HEK293 (cell line): ENCODE measurements around the gene LZTR1.
A peak's percentile ranks its signal among the peaks of the same experiment; 100 is the strongest.

ENCODE experiments used
- CTCF ChIA-PET: fragments of 350-600 bp; formaldehyde crosslinking; extraction: SDS; loops from one replicate; lab custom pipeline; 2021; ENCODE audit warnings: antibody characterized with exemption; lab: Yijun Ruan, JAX
- POLR2A ChIA-PET: fragments of 300-600 bp; formaldehyde crosslinking; extraction: SDS; loops from one replicate; lab custom pipeline; 2020; ENCODE audit warnings: antibody characterized with exemption, inconsistent platforms; lab: Yijun Ruan, JAX
- H3K27ac ChIP-seq: fragments of 200-500 bp; sonication (Bioruptor generic); 2 replicates; pipeline ENCODE4 v1.5.1; 2014; ENCODE audit warnings: low read depth, low read length, control low read depth, inconsistent platforms; ENCODE audit errors: extremely low read depth
- H3K36me3 ChIP-seq, 2 experiments: fragments of 200-500 bp in 1 of 2; sonication (Bioruptor generic) in 1 of 2; 1 replicate in 1 of 2; 2 replicates in 1 of 2; pipeline ENCODE4 v1.5.1; 2014 to 2017; ENCODE audit warnings: inconsistent platforms in 2 of 2, low read length in 2 of 2; ENCODE audit not compliant: control insufficient read depth in 2 of 2, insufficient read depth in 1 of 2
- H3K4me1 ChIP-seq: fragments of 200-500 bp; sonication (Bioruptor generic); 2 replicates; pipeline ENCODE4 v1.5.1; 2014; ENCODE audit warnings: mild to moderate bottlenecking, low read length, inconsistent platforms; ENCODE audit not compliant: control insufficient read depth, insufficient read depth
- H3K4me3 ChIP-seq: 2 replicates; pipeline ENCODE4 v1.5.1; 2011; ENCODE audit warnings: low read depth, mild to moderate bottlenecking, control low read depth, low read length, moderate library complexity
- H3K9me3 ChIP-seq: fragments of 200-500 bp; sonication (Bioruptor generic); 2 replicates; pipeline ENCODE4 v1.5.1; 2014; ENCODE audit warnings: low read depth, low read length, inconsistent platforms; ENCODE audit not compliant: control insufficient read depth, insufficient read depth
- HOXD13 ChIP-seq: sonication (generic); formaldehyde crosslinking; IDR thresholded peaks from 2 replicates; pipeline ENCODE4 v1.8.0; 2022; ENCODE audit warnings: missing genetic modification reagents, borderline replicate concordance
- PATZ1 ChIP-seq: fragments of 450-650 bp; formaldehyde crosslinking; IDR thresholded peaks from 2 replicates; pipeline ENCODE4 v1.5.1; 2016; ENCODE audit warnings: missing biosample characterization, missing genetic modification characterization
- PRDM1 ChIP-seq: fragments of 450-650 bp; formaldehyde crosslinking; IDR thresholded peaks from 2 replicates; pipeline ENCODE4; 2016; ENCODE audit warnings: missing biosample characterization, missing genetic modification characterization
- SCRT1 ChIP-seq: fragments of 450-650 bp; formaldehyde crosslinking; IDR thresholded peaks from 2 replicates; pipeline ENCODE4 v1.5.1; 2016; ENCODE audit warnings: missing biosample characterization, missing genetic modification characterization, borderline replicate concordance
- WT1 ChIP-seq: fragments of 450-650 bp; formaldehyde crosslinking; IDR thresholded peaks from 2 replicates; pipeline ENCODE4 v1.5.1; 2016; ENCODE audit warnings: missing biosample characterization, missing genetic modification characterization
- ZBTB26 ChIP-seq: fragments of 450-650 bp; formaldehyde crosslinking; optimal IDR thresholded peaks from 2 replicates; pipeline ENCODE3; 2016; ENCODE audit warnings: missing biosample characterization, mild to moderate bottlenecking, missing genetic modification characterization
- ZNF138 ChIP-seq: fragments of 450-650 bp; formaldehyde crosslinking; IDR thresholded peaks from 2 replicates; pipeline ENCODE4 v1.5.1; 2016; ENCODE audit warnings: missing biosample characterization, missing genetic modification characterization, borderline replicate concordance
- ZNF26 ChIP-seq: fragments of 450-650 bp; formaldehyde crosslinking; IDR thresholded peaks from 2 replicates; pipeline ENCODE4 v1.5.1; 2016; ENCODE audit warnings: missing biosample characterization, missing genetic modification characterization
- ZNF394 ChIP-seq: fragments of 450-650 bp; formaldehyde crosslinking; IDR thresholded peaks from 2 replicates; pipeline ENCODE4 v1.5.1; 2016; ENCODE audit warnings: missing biosample characterization, missing genetic modification characterization, mild to moderate bottlenecking, moderate library complexity, borderline replicate concordance
- ZNF473 ChIP-seq: fragments of 450-650 bp; formaldehyde crosslinking; IDR thresholded peaks from 2 replicates; pipeline ENCODE4 v1.5.1; 2017; ENCODE audit warnings: missing biosample characterization, missing genetic modification characterization
- ZNF488 ChIP-seq: fragments of 450-650 bp; formaldehyde crosslinking; IDR thresholded peaks from 2 replicates; pipeline ENCODE4 v1.5.1; 2016; ENCODE audit warnings: missing biosample characterization, missing genetic modification characterization
- ZNF600 ChIP-seq: fragments of 450-650 bp; formaldehyde crosslinking; IDR thresholded peaks from 2 replicates; pipeline ENCODE4 v1.5.1; 2016; ENCODE audit warnings: missing biosample characterization, missing genetic modification characterization
- ZNF610 ChIP-seq: fragments of 450-650 bp; formaldehyde crosslinking; IDR thresholded peaks from 2 replicates; pipeline ENCODE4 v1.5.1; 2016; ENCODE audit warnings: missing biosample characterization, missing genetic modification characterization, borderline replicate concordance
- ZSCAN18 ChIP-seq: fragments of 450-650 bp; formaldehyde crosslinking; IDR thresholded peaks from 2 replicates; pipeline ENCODE4 v1.5.1; 2016; ENCODE audit warnings: missing biosample characterization, missing genetic modification characterization

Gene LZTR1

GRCh38 chr22:20956258-20957101, 25.6 kb upstream of the LZTR1 start (continued):
- TF ChIP-seq ZNF26 (tag by site-specific recombination) (no peak), ZNF138 (tag by site-specific recombination) (no peak), ZNF610 (tag by site-specific recombination) (no peak), PRDM1 (tag by site-specific recombination) (no peak), ZNF488 (tag by site-specific recombination) (no peak), SCRT1 (tag by site-specific recombination) (no peak), ZNF473 (tag by site-specific recombination) (no peak), PATZ1 (peak; percentile 42), HOXD13 (CRISPR knock-in tag) (no peak), ZSCAN18 (no peak), WT1 (peak; percentile 34; the same call in 1 of the 2 replicates), ZNF600 (tag by site-specific recombination) (peak; percentile 74)

GRCh38 chr22:20957102-20957682, 24.9 kb upstream of the LZTR1 start:
- Histone ChIP-seq H3K4me1 (no peaks in the 10 kb centered on the region), H3K9me3 (no peaks in the 10 kb centered on the region), H3K4me3 (peak overlapping the region; percentile 50), H3K36me3 (peaks cover 0 to 23% of the 10 kb centered on the region in 2 experiments; a peak in 2 of 3 replicates), H3K27ac (no peak overlapping the region)
- ChIA-PET CTCF (interaction anchor here (0.6 to 3.5 kb wide), 7 partner anchors 8 to 145 kb away, joined by 3 to 22 read pairs (median 5); no protein-coding TSS in a partner anchor), POLR2A (interaction anchor here (0.5 to 3.3 kb wide), 5 partner anchors 19 to 199 kb away, joined by 3 to 7 read pairs (median 4); partner anchors contain the start of genes LZTR1 and THAP7)
- TF ChIP-seq ZNF394 (tag by site-specific recombination) (no peak), ZBTB26 (tag by site-specific recombination) (peak; percentile 62)
